Stimulated activated naive CD4-positive, alpha-beta T cell (primary cell): Measurements from ENCODE around the gene COCH.

Experiments used
- DNase-seq, 6 experiments: peaks; one replicate each; lab custom pipeline; 2025; lab: John Stamatoyannopoulos, UW

The COCH gene

DNA sequence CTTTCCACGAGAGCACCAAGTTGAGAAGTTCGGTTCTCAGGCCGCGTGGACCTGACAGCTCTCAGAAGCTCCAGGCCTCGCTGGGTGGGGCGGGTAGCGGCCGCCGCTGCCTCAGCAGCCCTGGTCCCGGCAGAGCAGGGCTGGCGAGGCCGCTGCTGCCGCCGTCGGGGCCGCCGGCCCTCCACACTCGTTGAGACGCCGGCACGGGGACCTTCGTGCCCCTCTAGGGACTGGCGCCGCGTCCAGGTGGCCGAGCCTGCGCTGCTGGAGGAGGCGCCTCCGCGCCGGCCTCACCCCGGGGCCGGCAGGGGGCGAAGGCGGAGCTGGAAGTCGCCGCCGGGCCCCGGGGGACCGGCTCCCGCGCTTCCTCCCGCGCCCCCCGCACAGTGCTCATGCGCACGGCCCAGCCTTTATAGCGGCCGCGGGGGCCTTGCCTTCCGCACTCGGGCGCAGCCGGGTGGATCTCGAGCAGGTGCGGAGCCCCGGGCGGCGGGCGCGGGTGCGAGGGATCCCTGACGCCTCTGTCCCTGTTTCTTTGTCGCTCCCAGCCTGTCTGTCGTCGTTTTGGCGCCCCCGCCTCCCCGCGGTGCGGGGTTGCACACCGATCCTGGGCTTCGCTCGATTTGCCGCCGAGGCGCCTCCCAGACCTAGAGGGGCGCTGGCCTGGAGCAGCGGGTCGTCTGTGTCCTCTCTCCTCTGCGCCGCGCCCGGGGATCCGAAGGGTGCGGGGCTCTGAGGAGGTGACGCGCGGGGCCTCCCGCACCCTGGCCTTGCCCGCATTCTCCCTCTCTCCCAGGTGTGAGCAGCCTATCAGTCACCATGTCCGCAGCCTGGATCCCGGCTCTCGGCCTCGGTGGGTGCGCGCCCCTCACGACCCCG is at the start of gene COCH:
Gene COCH (plus strand): TSS at position 440 of the 879 bp plus-strand sequence. CDS start 380 bp downstream, at position 820.
- DNase-seq = peak in 2 of 6 experiments; percentile 6 to 26

- no peak for DNase-seq
Observed at GRCh38 chr14:30826070-30826469, 48.3 kb upstream of the COCH start.

DNA sequence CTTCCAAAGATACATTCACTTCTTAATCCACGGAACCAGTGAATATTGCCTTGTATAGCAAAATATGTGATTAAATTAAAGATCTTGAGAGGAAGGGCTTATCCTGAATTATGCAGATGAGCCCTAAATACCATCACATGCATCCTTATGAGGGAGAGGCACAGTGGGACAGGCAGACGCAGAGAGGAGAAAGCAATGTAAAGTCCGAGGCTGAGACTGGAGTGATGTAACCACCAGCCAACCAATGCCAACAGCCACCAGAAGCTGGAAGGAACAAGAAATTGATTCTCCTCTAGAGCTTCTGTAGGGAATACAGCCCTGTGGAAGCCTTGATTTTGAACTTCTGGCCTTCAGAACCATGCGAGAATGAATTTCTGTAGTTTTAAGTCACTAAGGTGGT is 44.5 kb upstream of the COCH start:
- no peak for DNase-seq

DNA sequence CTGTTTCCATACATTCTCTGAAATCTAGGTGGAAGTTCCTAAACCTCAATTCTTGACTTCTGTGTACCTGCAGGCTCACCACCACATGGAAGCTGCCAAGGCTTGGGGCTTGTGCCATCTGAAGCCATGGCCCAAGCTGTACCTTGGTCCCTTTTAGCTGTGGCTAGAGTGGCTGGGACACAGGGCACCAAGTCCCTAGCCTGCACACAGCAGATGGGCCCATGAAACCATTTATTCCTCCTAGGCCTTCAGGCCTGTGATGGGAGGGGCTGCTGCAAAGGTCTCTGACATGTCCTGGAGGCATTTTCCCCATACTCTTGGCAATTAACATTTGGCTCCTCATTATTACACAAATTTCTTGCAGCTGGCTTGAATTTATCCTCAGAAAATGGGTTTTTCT is 40.0 kb upstream of the COCH start:
- DNase-seq = no peak

DNA sequence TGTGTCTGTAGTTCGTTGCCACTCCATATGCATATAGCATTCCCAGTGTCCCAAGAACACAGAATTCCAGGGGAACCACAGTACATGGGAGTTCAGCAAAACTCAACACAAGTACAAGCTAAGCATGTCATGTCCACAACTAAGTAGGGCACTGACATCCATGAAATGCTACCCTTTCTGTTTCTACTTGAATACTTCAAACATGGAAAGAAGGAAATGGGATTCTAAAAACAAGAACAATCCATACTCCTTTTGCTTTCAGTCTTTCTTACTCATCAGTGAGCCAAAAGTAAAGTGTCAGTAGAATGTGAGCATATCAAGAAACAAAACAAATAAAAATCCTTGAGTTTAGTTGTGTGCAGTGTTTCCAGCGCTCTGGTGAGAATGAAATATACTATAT is 36.0 kb upstream of the COCH start:
- no peak for DNase-seq

DNA sequence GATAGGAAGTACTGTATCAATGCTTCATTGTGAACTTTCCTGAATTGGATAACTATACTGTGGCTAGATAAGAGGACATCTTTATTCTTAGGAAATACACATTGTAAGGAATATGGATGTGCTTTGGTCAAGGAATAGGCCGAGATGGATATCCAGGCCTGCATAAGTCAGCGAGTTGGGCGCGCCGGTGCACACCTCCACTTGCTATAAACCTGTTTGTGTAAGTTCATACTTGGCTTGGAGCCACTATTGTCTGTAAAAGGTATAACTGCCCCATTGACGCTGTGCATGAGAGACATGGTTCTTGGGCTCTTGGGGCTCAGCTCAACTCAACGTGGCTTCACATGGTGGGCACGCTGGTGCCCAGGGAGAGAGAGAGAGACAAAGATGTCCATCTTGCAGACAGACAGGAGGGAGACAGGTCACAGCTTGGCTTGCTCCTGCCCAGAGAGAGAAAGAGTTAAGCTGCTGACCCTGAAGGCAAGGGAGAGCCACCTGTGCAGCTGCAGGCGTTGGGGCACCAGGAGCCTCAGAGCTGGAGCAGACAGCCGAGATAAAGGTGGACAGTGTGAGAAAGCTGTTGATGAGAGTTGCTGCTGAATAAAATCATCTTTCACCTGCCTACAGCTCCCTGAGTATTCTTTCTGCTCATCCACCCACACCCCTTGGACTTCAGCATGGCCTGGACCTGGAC is 34.1 kb upstream of the COCH start:
- no peak for DNase-seq

DNA sequence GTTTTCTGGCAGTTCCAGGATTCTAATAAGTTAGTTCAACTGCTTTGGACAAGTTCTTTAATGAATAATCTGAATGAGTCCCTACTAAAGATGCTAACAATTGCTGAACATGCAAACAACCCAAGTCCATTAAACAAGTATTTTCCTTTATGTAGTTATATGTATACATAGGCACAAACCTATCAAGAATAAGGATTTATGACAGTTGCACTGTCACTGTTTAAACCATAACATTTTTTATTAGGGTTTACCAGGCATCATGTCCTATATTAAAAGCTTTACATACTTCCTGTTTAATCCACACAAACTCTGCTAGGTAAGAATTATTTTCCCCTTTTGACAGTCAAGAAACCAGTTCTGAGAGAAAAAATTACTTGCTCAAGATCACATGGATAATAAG is 31.9 kb upstream of the COCH start:
- DNase-seq = no peak

DNA sequence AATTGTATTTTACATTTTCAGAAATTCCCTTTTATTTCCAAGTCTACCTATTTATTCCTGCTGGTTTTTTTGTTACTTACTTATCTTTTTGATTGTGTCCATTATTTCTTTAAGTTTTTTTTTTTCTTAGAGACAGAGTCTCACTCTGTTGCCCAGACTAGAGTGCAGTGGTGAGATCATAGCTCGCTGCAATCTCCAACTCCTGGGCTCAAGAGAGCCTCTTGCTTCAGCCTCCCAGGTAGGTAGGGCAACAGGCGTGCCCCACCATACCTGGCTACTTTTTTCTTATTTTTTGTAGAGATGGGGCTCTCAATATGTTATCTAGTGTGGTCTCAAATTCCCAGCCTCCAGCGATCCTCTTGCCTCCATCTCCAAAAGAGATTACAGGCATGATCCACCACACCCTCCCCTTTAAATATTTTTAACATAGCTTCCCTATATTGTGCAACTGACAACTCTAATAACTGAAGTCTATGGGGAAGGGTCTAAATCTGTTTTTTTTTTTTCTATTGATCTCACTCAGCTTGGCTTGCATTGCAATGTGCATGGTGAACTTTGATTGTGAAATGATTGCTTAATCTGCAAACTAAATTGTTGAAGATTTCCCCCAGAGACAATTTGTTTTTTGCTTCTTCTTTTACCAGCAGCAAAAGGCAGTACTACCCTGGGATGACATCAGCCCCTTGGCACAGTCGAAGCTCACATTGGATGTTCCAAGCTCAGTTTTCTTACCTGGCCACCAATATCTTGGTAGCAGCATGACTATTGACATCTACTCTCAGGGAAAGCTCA is 25.7 kb upstream of the COCH start:
- no peak for DNase-seq

GRCh38 chr14:30849354-30849753 is 25.0 kb upstream of the COCH start:
- DNase-seq = no peak

GRCh38 chr14:30849983-30850382 is 24.4 kb upstream of the COCH start:
- no peak for DNase-seq

- no peak for DNase-seq
Observed at GRCh38 chr14:30853946-30854345, 20.4 kb upstream of the COCH start.

DNA sequence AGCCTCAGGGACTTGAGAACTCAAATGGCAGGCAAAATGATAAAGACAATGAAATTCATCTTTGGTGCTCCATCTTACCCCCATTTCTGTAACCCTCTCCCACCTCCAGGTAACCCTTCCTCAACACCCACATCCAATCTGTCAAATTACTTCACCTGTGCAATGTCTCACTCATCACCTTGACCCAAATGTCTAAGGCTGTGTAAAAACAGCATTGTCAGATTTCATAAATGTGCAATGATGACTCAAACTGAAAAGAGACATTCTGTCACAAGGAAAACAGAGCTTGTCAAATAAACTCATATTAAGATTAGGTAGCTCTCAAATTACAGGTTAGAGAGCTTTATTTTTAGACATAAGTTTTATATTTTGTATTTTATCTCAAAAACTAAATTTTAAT is 19.9 kb upstream of the COCH start:
- no peak for DNase-seq

DNA sequence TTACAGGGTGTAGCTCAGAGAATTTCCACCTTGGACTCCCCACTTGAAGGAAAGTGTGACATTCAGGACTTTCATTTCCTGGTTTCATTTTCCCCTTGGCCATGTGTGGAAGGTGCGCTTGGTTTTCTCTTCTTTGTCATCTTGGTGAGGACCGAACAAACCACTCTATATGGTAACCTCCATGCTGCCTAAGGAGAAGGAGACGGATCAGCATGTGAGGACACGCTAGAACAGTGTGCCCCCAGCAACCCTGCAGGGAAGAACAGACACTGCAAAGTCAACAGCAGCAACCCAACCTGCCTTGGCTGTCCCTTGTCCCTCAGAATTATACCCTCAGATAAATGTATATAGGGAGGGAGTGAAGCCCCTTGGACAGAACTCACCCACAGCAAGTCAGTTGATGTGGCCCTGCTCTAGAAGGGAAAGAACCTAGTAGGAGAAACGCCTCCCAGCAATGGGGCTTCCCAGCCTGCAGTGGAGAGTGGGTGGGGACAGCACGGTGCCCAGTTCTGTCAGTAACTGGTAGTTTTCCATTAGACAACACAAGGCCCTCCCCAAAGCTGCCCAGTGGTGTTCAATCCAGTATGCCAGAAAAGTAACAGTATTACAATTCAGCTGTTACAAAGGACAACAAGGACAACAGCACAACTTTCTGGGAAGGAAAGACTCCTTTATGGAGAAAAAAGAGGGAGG is 18.9 kb upstream of the COCH start:
- no peak for DNase-seq

- no peak for DNase-seq
Observed at GRCh38 chr14:30861200-30861599, 13.2 kb upstream of the COCH start.

DNA sequence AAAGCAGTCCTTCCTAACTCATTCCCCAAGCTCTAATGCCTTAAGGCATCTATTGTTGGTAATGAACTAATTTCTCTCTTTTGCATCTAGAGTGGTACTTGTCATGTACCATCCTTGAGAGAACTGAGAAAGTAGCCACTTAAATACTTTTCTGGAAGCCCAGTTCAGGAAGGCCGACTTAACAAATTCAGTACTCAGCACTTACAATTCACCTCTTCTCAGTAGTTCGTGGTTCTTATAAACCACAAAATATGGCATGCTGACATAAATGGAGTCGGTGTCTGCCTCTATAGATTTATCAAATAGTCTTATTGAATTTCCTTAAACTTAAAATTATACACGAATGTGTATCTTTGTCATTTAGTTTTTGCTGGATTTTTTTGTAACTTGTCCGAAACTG is 9.4 kb upstream of the COCH start:
- DNase-seq = no peak

DNA sequence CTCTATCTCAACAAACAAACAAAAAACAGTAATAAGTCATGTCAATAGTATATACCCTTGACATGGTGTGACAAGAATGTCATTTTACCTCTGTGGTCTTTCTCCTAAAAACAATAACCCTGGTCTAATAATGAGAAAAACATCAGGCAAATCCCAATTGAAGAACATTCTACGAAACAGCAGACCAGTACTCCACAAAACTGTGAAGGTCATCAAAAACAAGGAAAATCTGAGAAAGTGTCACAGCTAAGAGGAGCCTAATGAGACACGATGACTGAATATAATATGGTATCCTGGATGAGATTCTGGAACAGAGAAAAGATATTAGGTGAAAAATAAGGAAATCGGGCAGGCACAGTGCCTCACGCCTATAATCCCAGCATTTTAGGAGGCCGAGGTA is 5.6 kb upstream of the COCH start:
- no peak for DNase-seq

GRCh38 chr14:30869551-30870155 is 4.7 kb upstream of the COCH start:
- DNase-seq = no peak

DNA sequence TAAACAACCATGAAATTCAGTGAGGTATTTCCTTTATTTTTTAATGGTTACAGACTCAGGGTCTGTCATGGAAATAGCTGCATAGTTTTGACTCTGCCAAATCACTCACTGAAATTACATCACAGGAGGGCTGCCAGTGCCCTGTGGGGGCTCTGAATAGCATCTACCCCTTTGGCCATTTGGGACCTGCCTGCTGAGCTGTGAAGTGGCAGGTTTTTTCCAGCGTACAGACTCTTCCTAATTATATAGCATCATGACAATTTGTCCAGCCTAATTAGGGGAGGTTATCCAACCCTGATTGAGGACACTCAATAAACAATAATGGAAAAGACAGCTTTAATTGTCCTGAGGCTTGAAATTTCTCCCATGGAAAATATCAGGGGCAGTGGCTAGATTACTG is 1.8 kb upstream of the COCH start:
- DNase-seq = no peak

DNA sequence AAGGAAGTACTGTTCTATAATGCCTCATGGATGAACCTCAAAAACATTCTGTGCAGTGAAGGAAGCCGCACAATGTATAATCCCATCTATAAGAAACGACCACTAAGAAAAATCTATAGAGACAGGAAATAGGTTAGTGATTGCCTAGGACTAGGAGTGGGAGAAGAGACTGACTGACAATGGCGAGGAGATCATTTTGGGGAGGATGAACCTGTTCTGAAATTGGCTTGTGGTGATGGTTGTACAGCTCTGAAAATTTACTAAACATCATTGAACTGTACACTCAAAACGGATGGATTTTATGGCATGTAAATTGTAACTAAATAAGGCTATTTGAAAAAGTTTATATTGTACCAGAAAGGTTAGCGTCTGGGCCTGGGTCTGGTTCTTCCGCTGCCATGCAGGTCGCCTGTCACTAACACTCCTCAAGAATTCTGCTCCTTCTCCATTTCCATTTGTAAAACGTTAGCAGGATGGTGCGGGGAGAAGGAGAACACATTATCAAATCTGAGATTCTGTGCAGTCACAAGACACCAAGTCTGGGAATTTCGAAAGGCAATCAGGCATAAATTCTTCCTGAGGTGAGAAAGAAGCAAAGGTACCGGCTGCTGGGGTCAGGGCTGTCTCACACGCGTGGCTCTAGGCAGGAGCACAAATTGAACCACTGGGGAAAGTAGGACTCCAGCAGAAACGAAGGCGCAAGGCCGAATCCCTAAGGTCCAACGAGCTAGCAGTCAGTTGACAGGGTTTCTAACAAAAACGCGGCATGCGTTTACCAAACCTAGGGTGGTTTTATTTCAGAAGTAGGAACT is 845 bp upstream of the COCH start:
- DNase-seq = no peak

GRCh38 chr14:30874999-30875787 is 834 bp downstream of the COCH start:
- DNase-seq = peak in 1 of 6 experiments; percentile 21
